PC-3 (cell line): ENCODE results near the gene ERGIC1.

Experiments
- EZH2 ChIP-seq: fragments of 300-600 bp; sonication (generic); IDR thresholded peaks from one replicate; pipeline ENCODE4 v1.6.1; 2017; ENCODE audit warnings: antibody characterized with exemption, mild to moderate bottlenecking, low read length; ENCODE audit not compliant: unreplicated experiment
- TF ChIP-seq, protein P1 (sequence below): fragments of 300-600 bp; sonication (generic); conservative IDR thresholded peaks from 2 replicates; pipeline ENCODE4 v1.5.1; 2017; ENCODE audit warnings: antibody characterized with exemption, low read depth, mild to moderate bottlenecking, low read length

DNA sequence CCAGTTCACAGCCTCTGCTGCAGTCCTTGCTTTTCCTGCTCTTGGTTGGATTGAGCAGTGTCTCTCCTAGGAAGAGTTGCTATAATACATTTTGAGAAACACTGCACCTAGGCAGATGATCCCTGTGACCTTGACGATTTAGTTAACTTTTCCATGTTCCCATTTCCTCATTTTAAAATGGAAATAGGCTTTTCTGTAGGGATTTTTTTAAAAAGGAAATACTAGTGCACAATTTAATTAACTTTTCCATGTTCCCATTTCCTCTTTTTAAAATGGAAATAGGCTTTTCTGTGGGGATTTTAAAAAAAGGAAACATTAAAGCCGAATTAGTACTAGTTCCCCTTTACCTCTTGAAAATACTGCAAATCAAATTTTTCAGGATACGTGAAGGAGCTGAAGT is 154.2 kb downstream of the ERGIC1 start:
- TF ChIP-seq, protein P1, sequence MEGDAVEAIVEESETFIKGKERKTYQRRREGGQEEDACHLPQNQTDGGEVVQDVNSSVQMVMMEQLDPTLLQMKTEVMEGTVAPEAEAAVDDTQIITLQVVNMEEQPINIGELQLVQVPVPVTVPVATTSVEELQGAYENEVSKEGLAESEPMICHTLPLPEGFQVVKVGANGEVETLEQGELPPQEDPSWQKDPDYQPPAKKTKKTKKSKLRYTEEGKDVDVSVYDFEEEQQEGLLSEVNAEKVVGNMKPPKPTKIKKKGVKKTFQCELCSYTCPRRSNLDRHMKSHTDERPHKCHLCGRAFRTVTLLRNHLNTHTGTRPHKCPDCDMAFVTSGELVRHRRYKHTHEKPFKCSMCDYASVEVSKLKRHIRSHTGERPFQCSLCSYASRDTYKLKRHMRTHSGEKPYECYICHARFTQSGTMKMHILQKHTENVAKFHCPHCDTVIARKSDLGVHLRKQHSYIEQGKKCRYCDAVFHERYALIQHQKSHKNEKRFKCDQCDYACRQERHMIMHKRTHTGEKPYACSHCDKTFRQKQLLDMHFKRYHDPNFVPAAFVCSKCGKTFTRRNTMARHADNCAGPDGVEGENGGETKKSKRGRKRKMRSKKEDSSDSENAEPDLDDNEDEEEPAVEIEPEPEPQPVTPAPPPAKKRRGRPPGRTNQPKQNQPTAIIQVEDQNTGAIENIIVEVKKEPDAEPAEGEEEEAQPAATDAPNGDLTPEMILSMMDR: no peak
- no peak for TF ChIP-seq EZH2
